Dedifferentiated amniotic fluid mesenchymal stem cell (primary cell): Measurements from ENCODE around the gene KRT26.

Experiments
- DNase-seq: peaks from one replicate; pipeline ENCODE4 v3.0.0-alpha.2; 2016; ENCODE audit errors: extremely low spot score

The KRT26 gene

DNA sequence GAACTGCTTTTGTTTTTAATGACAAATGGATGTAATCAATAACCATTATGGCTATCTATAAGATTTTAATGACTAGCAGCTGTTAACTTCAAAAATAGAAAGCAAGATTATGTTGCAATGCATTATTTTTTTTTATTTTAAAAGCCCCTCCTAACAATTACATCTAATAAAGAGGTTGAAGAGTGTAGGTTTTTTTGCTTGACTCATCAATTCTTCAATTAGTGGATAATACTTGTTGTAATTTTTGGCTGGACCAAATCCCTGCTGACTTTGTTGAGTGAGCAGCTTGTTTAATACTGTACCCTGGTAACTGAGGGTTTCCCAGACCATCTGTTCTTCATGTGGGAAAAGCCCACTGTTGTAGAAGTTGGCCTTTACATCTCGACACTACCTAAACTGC is 41.0 kb downstream of the KRT26 start:
- DNase-seq, result no peak

DNA sequence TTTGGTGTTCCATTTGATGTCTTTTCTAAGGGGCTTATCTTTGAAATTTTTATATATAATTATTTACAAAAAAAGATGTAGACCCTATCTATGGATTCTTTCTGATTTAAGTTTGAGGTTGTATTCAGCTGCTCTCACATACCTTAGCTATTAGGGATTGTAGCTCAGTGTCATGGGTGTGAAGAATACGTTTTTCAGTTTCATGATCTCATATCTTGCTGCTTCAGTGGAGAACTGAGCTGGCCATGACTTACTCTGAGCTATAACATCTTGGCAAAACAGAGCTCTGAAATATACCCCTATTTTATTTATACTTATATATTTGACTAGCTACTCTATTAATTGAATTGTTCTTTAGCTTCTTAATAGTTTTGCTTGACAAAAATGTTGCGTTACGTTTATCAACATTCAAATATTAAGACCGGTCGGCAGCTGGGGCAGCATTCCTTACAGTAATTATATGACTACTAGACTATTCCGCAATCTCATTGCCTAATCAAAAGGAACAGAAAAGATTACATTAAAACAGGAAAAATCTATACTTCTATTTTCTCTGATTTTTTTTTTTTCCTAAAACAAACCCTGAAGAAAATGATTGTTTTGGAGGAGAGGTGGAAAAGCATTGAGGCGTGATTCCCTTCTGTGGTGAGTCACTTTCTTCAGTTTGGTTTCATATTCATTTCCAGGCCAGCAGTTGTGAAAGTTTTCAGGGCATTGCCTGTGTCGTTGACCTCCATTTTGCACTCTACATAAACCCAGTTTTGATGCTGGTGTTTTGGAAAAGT is 44.4 kb downstream of the KRT26 start:
- no peak for DNase-seq

DNA sequence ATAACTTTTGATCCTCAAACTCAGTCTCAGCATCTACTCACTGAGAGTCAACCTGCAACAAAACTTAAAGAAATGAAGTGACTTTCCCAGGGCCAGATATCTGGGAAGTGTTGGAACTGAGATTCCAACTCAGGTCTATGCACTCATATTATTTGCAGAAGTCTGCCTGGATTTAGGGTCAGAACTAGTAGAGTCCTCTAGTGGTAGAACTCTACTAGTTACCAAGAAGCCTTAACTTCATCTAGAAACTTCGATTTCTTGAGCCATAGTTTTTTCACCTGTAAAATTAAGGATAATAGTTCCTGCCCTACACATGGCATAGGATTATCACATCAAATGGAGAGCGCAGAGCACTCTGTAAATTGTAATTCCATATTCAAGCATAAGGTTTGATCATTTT is 45.1 kb downstream of the KRT26 start:
- DNase-seq, result no peak

DNA sequence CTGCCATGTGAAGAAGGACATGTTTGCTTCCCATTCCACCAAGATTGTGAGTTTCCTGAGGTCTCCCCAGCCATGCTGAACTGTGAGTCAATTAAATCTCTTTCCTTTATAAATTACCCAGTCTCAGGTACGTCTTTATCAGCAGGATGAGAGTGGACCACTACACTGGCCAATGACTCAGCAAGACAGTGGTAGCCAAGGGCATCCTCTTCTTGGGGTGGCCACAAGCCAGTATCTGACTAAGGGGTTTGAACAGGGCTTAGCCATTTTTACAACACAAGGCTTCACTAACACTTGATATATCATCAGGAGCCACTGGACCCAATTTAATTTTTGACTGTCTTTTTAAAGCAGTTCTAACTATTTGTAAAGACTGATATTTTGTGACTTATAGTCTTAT is 47.3 kb downstream of the KRT26 start:
- no peak for DNase-seq

DNA sequence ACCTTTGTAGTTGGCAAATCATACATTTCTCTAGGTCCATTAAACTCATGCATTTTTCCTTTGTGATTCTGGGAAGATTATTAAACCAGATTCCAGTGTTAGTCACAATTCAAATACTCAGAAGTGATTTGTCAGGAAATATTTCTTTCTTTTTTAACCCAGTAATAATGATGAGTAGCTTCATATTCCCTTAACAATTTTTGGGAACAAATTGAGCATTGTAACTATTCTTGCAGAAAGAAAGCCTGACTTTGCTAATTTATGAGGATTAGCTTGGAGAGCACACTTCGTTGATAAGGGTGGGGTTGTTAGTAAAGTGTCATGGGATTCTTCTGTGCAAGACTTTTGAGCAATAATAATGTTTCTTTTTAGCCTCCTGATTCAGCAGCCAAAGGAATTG is 49.8 kb downstream of the KRT26 start:
- no peak for DNase-seq

DNA sequence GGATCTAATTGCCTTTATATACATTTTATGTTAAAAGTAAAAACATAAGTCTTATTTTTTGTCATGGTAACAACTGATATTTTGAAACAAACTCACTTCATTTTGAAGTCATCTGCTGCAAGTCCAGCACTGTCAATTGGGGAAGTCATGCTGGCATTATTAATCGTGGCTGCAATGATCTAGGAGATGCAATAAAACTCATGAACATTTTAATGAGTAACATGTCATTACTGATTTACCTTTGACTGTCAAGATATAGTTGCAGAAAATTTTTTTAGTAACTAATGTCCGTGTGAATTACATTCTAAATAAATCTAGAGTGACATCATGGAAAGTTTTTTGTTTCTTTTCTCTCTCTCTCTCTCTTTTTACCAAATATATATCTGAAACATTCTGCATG is 51.1 kb downstream of the KRT26 start:
- DNase-seq, result no peak

DNA sequence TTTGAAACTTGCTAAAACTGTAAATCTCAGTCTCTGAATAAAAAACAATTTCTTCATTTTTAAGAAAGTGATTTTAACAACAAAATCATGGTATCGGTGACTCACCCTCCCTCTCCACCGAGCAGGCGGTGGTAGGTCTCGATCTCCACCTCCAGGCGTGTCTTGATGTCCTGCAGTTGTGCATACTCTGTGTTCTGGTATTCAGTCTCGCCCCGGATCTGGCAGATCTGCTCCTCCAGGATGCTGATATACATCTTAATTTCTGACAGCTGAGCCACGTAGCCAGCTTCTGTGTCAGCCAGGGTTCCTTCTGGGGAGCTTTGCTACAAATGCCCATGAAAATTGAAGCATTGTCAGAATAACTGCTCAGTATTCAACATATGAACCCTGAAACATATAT is 53.1 kb downstream of the KRT26 start:
- no peak for DNase-seq

DNA sequence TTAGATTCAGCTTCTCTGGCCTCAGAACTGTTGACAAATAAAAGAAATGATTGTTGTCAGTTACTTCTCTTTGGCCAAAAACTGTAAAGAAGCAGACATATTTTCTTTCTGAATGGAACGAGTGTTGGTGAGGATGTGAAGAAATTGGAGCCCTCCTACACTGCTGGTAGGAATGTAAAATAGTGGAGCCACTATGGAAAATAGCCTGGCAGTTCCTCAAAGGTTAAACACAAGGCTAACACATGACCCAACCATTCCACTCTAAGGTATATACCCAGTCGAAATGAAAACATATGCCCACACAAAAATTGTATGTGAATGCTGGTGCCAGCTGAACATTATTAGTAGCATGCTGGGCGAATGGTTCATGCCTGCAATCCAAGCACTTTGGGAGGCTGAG is 54.2 kb downstream of the KRT26 start:
- DNase-seq, result no peak
